Mesendoderm (in vitro differentiated cells): ENCODE data around the gene EYA2.
"Not testable (repeated sequence)": the region's sequence is repeated elsewhere in the genome, so short reads cannot be mapped to it uniquely, and the experiment has no call there.

Experiments used
- DNase-seq: peaks from one replicate; pipeline ENCODE4 v3.0.0; 2013
- H2AK5ac ChIP-seq: 2 replicates; pipeline ENCODE4 v1.6.1; 2013; ENCODE audit warnings: low read length, inconsistent platforms
- H2BK120ac ChIP-seq: 2 replicates; pipeline ENCODE4 v1.6.1; 2013; ENCODE audit warnings: low read depth, mild to moderate bottlenecking, low read length, moderate library complexity, mixed read lengths
- H2BK15ac ChIP-seq: replicated peaks from 2 replicates; pipeline ENCODE4 v1.6.1; 2013; ENCODE audit warnings: low read depth, mild to moderate bottlenecking, moderate library complexity
- H2BK5ac ChIP-seq: 2 replicates; pipeline ENCODE4 v1.6.1; 2013; ENCODE audit warnings: low read length, inconsistent platforms
- H3K18ac ChIP-seq: 2 replicates; pipeline ENCODE4 v1.6.1; 2013; ENCODE audit warnings: mild to moderate bottlenecking, low read length, mixed read lengths
- H3K23ac ChIP-seq: one replicate; pipeline ENCODE4 v1.6.1; 2013; ENCODE audit warnings: low read length
- H3K27ac ChIP-seq: 2 replicates; pipeline ENCODE4 v1.5.1; 2013; ENCODE audit warnings: low read depth, mild to moderate bottlenecking, inconsistent platforms, low read length, moderate library complexity
- H3K27me3 ChIP-seq: 2 replicates; pipeline ENCODE4 v1.6.1; 2013; ENCODE audit warnings: low read length, control low read depth, mild to moderate bottlenecking, inconsistent platforms; ENCODE audit not compliant: insufficient read depth, poor library complexity
- H3K36me3 ChIP-seq: 2 replicates; pipeline ENCODE4 v1.6.1; 2013; ENCODE audit warnings: low read length, inconsistent platforms; ENCODE audit not compliant: control insufficient read depth, insufficient read depth
- H3K4ac ChIP-seq: one replicate; pipeline ENCODE4 v1.6.1; 2013; ENCODE audit warnings: low read depth, mild to moderate bottlenecking, low read length, moderate library complexity
- H3K4me1 ChIP-seq: 2 replicates; pipeline ENCODE4 v1.6.1; 2013; ENCODE audit warnings: low read depth, low read length, inconsistent platforms; ENCODE audit not compliant: control insufficient read depth
- H3K4me2 ChIP-seq: 2 replicates; pipeline ENCODE4 v1.6.1; 2013; ENCODE audit warnings: low read length
- H3K4me3 ChIP-seq: 2 replicates; pipeline ENCODE4 v1.5.1; 2013; ENCODE audit warnings: mild to moderate bottlenecking, low read length
- H3K56ac ChIP-seq: one replicate; pipeline ENCODE4 v1.6.1; 2013; ENCODE audit warnings: low read length
- H3K79me1 ChIP-seq: 2 replicates; pipeline ENCODE4 v1.6.1; 2013; ENCODE audit warnings: low read length, inconsistent platforms
- H3K79me2 ChIP-seq: 2 replicates; pipeline ENCODE4 v1.6.1; 2013; ENCODE audit warnings: mild to moderate bottlenecking, low read length; ENCODE audit not compliant: control insufficient read depth, insufficient read depth
- H3K9ac ChIP-seq: 2 replicates; pipeline ENCODE4 v1.6.1; 2013; ENCODE audit warnings: low read length, inconsistent platforms
- H4K5ac ChIP-seq: one replicate; pipeline ENCODE4 v1.6.1; 2013; ENCODE audit warnings: low read length
- H4K8ac ChIP-seq: one replicate; pipeline ENCODE4 v1.6.1; 2013; ENCODE audit warnings: low read depth, mild to moderate bottlenecking, control low read depth, low read length, moderate library complexity
- WGBS: extraction: QIAGEN DNeasy Blood & Tissue Kit; methylation state at CpG from one replicate; pipeline ENCODE4 v1.1.7; 2013; ENCODE audit warnings: low lambda C conversion rate, missing lambda C conversion rate; ENCODE audit not compliant: insufficient coverage; ENCODE audit errors: extremely low coverage; 5-methylcytosine and 5-hydroxymethylcytosine counted together

EYA2 gene

DNA sequence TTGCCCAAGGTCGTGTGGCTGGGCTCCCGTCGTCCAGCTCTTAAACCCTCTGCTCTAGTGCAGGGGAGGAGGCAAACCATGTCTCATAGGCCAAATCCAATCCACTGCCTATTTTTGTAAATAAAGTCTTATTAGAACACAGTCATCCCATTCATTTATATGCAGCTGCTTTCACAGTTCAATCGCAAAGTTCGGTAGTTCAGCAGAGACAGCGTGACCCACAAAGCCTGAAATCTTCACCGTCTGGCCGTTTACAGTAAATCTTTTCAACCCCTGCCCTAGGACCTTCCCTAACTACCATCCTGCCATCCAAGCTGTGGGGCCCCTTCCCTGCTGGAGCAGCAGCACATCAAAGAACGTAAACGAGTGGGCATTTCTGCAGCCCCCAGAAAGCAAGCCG is 65.9 kb downstream of the EYA2 start:
- Histone ChIP-seq H2BK5ac (no peak overlapping the region), H2AK5ac (no peak overlapping the region), H2BK120ac (no peak overlapping the region), H3K79me1 (no peaks in the 10 kb centered on the region), H3K4me1 (no peaks in the 10 kb centered on the region), H3K36me3 (no peaks in the 10 kb centered on the region), H3K18ac (no peak overlapping the region), H3K79me2 (no peaks in the 10 kb centered on the region), H3K9ac (no peak overlapping the region), H3K4ac (no peak overlapping the region), H4K8ac (no peak overlapping the region), H2BK15ac (no peak overlapping the region), H3K23ac (no peak overlapping the region), H3K27ac (no peak overlapping the region), H3K4me3 (no peak overlapping the region), H4K5ac (no peak overlapping the region), H3K56ac (no peak overlapping the region), H3K4me2 (no peak overlapping the region), H3K27me3 (no peaks in the 10 kb centered on the region)
- DNase-seq, result no peak
- WGBS, result no CpG with 5 or more reads among the region's 11 CpGs

GRCh38 chr20:46961968-46962367 is 67.3 kb downstream of the EYA2 start:
- H3K18ac ChIP-seq, H4K8ac ChIP-seq, H3K4me2 ChIP-seq, H3K79me2 ChIP-seq, H3K79me1 ChIP-seq, H3K4ac ChIP-seq, H2BK120ac ChIP-seq, H3K27ac ChIP-seq, H3K56ac ChIP-seq, H3K23ac ChIP-seq, H4K5ac ChIP-seq, H3K27me3 ChIP-seq, H3K36me3 ChIP-seq, DNase-seq, H2BK15ac ChIP-seq, H2AK5ac ChIP-seq, H2BK5ac ChIP-seq, H3K9ac ChIP-seq, H3K4me3 ChIP-seq, H3K4me1 ChIP-seq: not testable (repeated sequence)
- no CpG with 5 or more reads among the region's 4 CpGs for WGBS

DNA sequence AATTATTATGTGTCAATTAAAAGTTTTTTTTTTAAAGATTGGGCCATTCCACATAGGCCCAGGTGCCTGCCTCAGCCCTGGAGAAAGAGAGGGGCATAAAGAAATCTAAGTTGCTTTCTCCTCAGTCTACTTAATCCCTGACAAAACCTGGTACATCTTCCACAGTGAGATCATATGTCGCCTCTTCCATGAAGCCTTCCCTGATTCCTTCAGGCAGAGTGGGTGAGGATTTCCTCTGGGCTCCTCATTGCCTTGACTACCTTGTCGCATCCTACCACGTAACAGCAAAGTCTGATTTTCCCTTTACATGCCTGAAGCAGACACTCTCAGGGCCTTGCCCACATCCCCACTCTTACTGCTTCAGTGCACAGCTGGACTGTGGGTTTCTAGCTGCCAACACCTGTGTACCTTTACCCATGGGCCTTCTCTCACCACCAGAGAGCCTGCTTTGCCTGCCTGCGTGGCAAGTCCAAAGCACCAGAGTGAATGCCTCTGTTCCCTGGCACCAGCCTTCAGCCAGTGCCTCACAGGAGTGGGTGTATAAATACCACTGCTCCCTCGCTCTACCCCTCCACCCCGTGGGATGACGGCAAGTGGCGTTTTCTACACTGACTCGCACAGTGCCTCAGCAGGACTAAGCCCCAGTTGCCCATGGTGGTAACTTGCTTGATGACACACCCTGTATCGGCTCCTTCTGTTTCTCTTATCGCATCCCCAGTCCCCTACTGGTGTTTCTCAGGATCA is 68.0 kb downstream of the EYA2 start:
- H3K27me3 ChIP-seq, result no peaks in the 10 kb centered on the region
- no peak overlapping the region for H2AK5ac ChIP-seq
- H3K79me1 ChIP-seq, result no peaks in the 10 kb centered on the region
- no peak overlapping the region for H2BK120ac ChIP-seq
- no peak overlapping the region for H3K4me2 ChIP-seq
- no peaks in the 10 kb centered on the region for H3K36me3 ChIP-seq
- H3K9ac ChIP-seq, result no peak overlapping the region
- H4K8ac ChIP-seq, result no peak overlapping the region
- no peaks in the 10 kb centered on the region for H3K79me2 ChIP-seq
- no peak overlapping the region for H3K4me3 ChIP-seq
- H3K23ac ChIP-seq, result no peak overlapping the region
- H2BK15ac ChIP-seq, result no peak overlapping the region
- no peak overlapping the region for H3K18ac ChIP-seq
- no peak overlapping the region for H2BK5ac ChIP-seq
- H3K27ac ChIP-seq, result no peak overlapping the region
- DNase-seq, result no peak
- no peak overlapping the region for H3K4ac ChIP-seq
- no peaks in the 10 kb centered on the region for H3K4me1 ChIP-seq
- no CpG with 5 or more reads among the region's 11 CpGs for WGBS
- no peak overlapping the region for H3K56ac ChIP-seq
- no peak overlapping the region for H4K5ac ChIP-seq

- Histone ChIP-seq H3K9ac (no peak overlapping the region), H3K27me3 (no peaks in the 10 kb centered on the region), H3K27ac (no peak overlapping the region), H3K4me2 (no peak overlapping the region), H2BK15ac (no peak overlapping the region), H2AK5ac (no peak overlapping the region), H2BK120ac (no peak overlapping the region), H3K4me3 (no peak overlapping the region), H3K36me3 (no peaks in the 10 kb centered on the region), H3K4me1 (no peaks in the 10 kb centered on the region), H3K56ac (no peak overlapping the region), H3K79me2 (no peaks in the 10 kb centered on the region), H3K4ac (no peak overlapping the region), H4K5ac (no peak overlapping the region), H3K18ac (no peak overlapping the region), H2BK5ac (no peak overlapping the region), H3K23ac (no peak overlapping the region), H3K79me1 (no peaks in the 10 kb centered on the region), H4K8ac (no peak overlapping the region)
- peak; percentile 31 for DNase-seq
- WGBS, result no CpG with 5 or more reads among the region's 3 CpGs
These were observed 68.5 kb downstream of the EYA2 start for GRCh38 chr20:46963196-46963529.

DNA sequence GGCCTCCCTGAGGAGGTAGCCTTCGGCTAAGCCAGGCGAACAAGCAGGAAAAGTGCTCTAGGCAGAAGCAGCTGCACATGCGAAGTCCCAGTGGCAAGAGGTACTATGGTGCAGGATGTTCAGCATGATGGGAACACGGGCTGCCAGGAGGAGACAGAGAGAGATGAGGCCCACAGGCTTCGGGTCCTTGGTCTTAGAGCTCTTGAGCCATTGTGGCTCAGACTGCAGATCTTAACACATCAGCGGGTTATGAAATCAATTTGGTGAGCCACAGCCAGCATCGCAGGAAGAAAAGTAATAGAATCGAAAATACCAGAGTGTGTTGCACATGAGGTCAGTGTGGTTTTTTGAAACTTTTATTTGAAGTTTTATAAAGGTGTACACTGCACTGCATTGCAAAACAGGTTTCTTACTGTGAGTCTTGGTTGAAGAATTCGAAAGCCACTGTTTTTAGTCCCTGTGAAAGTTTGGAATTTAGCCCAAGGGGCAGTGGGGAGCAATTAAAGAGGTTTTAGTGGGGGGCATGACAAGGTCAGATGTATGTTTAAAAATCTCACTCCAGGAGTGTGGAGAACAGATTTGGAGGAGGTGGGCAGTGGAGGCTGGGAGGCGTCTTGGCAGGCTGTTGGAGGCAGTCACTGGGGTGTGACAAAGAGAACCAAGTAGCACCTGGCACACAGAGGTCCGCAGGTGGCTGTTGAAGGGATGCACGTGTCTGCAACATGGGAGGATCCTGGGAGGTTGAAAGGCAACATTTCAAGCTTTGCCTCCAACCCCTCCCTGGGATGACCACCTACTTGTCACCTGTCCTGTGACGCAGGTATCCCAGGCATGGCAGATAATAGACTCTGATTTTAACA is 69.3 kb downstream of the EYA2 start:
- H3K79me2 ChIP-seq, result no peaks in the 10 kb centered on the region
- WGBS, result no CpG with 5 or more reads among the region's 13 CpGs

More for the DNA sequence above, 69.3 kb downstream of the EYA2 start:
- H3K56ac ChIP-seq, result no peak overlapping the region
- no peak overlapping the region for H3K18ac ChIP-seq
- H3K4me1 ChIP-seq, result no peaks in the 10 kb centered on the region
- no peak overlapping the region for H2BK120ac ChIP-seq
- H3K79me1 ChIP-seq, result no peaks in the 10 kb centered on the region
- no peak for DNase-seq
- H2BK5ac ChIP-seq, result no peak overlapping the region
- H4K5ac ChIP-seq, result no peak overlapping the region
- no peaks in the 10 kb centered on the region for H3K27me3 ChIP-seq
- no peak overlapping the region for H2BK15ac ChIP-seq
- no peak overlapping the region for H3K23ac ChIP-seq
- H3K36me3 ChIP-seq, result no peaks in the 10 kb centered on the region
- no peak overlapping the region for H4K8ac ChIP-seq
- no peak overlapping the region for H3K4ac ChIP-seq
- H3K4me2 ChIP-seq, result no peak overlapping the region
- no peak overlapping the region for H3K27ac ChIP-seq
- no peak overlapping the region for H3K9ac ChIP-seq
- no peak overlapping the region for H3K4me3 ChIP-seq
- no peak overlapping the region for H2AK5ac ChIP-seq
